Stimulated activated CD4-positive, alpha-beta T cell treated with anti-CD3 and anti-CD28 coated beads, Interleukin-1b, Interleukin-23, amount 100 ng/mL, for 48 hours (primary cell): ENCODE results near the gene ALKBH4.
"Not testable (repeated sequence)": the region's sequence is repeated elsewhere in the genome, so short reads cannot be mapped to it uniquely, and the experiment has no call there.

ENCODE experiments used
- DNase-seq: peaks from one replicate; pipeline ENCODE4 v3.0.0-alpha.2; 2020

The ALKBH4 gene

DNA sequence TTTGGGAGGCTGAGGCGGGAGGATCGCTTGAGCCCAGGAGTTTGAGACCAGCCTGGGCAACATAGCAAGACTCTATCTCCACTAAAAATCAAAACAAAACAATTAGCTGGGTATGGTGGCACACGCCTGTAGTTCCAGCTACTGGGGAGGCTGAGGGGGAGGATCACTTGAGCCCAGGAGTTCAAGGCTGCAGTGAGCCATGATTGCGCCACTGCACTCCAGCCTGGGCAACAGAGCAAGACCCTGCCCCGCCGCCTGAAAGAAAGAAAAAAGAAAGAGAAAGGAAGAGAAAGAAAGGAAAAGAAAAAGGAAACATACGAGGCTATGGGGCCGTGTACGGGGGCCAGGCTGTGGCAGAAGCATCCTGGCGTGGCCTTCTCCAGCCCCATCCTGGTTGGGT lies 9.7 kb downstream of the ALKBH4 start:
- DNase-seq = not testable (repeated sequence)

DNA sequence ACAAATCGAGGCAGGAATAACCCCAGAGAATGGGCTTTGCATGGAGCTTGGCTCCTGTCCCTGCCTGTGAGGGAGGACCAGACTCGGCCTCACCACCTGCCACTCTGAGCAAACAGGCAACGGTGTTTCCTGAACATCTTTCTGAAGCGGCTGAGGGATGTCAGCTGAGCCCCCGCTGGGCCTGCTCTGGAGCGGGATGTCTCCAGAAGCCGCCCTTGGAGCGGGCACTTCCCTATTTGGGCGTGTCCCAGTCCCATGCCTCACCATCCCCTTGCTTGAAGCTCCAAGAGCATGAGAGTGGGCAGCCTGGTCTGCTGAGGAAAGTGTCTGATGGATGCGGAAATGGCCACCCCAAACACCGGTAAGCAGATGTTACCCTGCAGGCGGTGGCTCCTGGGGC lies 10.2 kb downstream of the ALKBH4 start:
- no peak for DNase-seq

DNA sequence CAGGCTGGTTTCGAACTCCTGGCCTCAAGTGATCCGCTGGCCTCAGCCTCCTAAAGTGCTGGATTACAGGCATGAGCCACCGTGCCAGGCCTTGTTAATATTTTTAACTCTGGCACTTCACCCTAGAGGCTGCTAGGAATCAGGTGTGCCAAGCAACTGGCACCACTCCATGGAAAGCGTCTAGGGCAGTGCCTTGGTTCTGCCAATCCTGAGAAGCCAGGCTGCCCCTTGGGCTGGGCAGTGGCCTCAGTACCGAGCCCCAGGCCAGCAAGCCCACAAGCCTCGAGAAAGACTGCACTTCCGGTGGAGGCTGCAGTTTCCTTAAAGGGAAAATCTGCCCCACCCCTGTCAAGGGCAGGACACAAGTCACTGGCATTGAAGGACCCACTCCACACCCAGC lies 11.3 kb downstream of the ALKBH4 start:
- no peak for DNase-seq

DNA sequence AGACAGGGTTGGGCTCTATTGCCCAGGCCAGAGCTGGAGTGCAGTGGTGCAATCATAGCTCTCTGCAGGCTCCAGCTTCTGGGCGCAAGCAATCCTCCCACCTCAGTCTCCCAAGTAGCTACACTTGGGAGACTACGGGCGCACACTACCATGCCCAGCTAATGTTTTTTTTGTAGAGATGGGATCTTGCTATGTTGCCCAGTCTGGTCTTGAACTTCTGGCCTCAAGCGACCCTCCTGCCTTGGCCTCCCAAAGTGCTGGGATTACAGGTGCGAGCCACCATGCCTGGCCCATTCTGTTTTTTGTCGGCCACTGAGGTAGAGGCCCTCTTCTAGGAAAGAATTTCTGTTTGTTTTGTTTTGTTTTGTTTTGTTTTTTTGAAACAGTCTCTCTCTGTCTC lies 12.2 kb downstream of the ALKBH4 start:
- DNase-seq = no peak

DNA sequence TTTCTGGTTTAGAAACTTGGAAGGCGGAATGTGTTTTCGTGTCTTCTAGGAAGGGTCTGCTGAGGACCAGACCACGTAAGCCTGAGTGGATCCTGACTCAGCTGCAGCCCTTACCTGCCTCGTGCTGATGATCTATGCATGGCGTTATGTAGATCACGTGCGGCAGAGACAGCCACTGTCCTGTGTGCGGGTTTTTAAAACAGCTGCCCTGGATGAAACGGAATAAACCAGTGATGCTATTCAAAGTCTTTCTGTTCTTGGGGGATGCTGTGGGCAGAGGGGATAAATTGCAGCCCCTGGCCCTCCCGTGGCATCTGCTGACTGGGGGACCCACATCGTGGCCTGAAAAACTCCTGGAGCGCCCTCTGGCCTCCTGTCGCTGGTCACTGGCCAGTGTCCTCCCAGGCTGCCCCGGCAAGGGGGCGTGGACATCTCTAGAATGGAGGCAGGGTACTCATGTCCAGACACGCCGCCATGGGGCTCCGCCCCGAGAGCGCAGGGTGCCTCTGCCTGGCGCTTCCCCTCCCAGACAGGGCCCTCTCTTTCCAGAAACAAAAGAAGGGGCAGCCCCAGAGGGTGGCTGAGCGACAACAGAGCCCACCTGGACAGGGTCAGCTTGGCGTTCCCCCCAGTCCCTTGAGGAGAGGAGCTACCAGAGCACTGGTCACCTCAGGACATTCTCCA lies 13.2 kb downstream of the ALKBH4 start:
- DNase-seq = no peak

GRCh38 chr7:102450242-102450641 lies 14.4 kb downstream of the ALKBH4 start:
- peak; percentile 50 for DNase-seq

GRCh38 chr7:102449136-102449535 lies 15.5 kb downstream of the ALKBH4 start:
- no peak for DNase-seq

- DNase-seq = no peak
Observed at GRCh38 chr7:102447311-102447710, 17.4 kb downstream of the ALKBH4 start.

DNA sequence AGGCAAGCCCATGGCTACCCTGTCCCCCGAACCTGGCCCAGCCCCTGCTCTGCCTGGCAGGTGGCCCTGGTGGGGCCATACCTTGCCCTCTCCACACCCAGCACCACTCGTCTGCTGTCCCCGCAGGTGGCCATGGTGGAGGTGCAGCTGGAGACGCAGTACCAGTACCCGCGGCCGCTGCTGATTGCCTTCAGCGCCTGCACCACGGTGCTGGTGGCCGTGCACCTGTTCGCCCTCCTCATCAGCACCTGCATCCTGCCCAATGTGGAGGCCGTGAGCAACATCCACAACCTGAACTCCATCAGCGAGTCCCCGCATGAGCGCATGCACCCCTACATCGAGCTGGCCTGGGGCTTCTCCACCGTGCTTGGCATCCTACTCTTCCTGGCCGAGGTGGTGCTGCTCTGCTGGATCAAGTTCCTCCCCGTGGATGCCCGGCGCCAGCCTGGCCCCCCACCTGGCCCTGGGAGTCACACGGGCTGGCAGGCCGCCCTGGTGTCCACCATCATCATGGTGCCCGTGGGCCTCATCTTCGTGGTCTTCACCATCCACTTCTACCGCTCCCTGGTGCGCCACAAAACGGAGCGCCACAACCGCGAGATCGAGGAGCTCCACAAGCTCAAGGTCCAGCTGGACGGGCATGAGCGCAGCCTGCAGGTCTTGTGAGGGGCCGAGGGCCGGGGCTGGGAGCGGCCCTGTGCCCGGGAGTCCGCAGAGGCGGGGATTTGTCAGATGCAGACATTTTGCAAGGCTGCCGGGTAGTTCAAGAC lies 18.1 kb downstream of the ALKBH4 start:
- DNase-seq = no peak

- DNase-seq = no peak
Observed at GRCh38 chr7:102445674-102446071, 19.0 kb downstream of the ALKBH4 start.

GRCh38 chr7:102444961-102445673 lies 19.5 kb downstream of the ALKBH4 start:
- DNase-seq = no peak

- no peak for DNase-seq
Observed at GRCh38 chr7:102439963-102440795, 24.5 kb downstream of the ALKBH4 start.

DNA sequence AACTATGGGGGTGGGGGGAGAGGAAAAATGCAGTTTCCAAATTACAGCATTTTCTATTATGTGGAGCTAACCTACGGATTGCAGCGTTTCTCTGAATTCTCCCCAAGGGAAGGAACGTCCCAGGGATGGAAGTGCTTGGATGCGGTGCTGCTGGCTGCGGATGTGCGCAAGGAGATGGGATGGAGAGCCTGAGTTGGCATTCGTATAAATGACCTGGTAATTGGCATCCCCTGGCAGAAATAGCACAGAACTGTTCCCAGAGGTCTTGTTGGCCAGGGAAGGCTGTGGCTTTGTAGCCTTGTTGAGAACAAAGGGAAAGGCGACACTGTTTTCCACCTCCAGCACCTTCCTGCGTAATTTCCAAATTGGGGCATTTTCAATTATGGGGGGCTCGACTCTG lies 28.5 kb downstream of the ALKBH4 start:
- no peak for DNase-seq

DNA sequence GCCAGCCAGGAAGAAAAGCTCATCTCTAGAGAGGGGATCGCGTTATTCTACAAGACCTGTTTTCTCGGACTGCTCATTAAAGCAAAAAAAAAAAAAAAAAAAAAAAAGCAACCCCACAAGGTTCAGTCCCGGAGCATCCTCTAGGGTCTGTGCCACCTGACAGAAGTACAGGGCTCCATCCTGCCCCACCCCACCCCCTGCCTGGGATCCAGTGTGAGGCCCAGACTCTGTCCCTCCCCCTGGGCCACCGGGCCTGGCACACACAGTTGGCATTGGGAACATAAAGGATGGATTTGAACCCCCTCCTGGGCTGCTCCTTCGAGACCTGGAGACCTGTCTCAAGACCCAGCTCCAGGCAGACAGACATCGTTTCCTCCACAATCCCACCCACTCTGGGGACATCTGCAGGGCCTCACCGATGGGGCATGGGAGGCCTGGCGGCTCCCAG lies 30.6 kb downstream of the ALKBH4 start:
- DNase-seq = no peak

GRCh38 chr7:102433219-102434038 lies 31.2 kb downstream of the ALKBH4 start, which contains the start of gene ORAI2:
Gene ORAI2, plus strand, starts transcription at chr7:102433575. Its CDS starts 5,382 bp downstream, at chr7:102438957.
- DNase-seq = peak; percentile 80

- no peak for DNase-seq
Observed at GRCh38 chr7:102432442-102433218, 32.0 kb downstream of the ALKBH4 start.

GRCh38 chr7:102431617-102432298 lies 32.9 kb downstream of the ALKBH4 start:
- DNase-seq = peak; percentile 55

GRCh38 chr7:102429141-102429899 lies 35.3 kb downstream of the ALKBH4 start:
- DNase-seq = no peak

GRCh38 chr7:102427019-102427405 lies 37.7 kb downstream of the ALKBH4 start:
- no peak for DNase-seq
